Right lung (tissue), 5 donors: ENCODE data around the gene OR1J1. TPM values are rescaled to one million over a fixed set of nuclear protein-coding genes. Genes with fewer than 3 reads are reported as not detected.

Experiments
- DNase-seq, 2 donors: peaks; one replicate each; pipeline ENCODE4 v3.0.0-alpha.2; 2013
- polyA plus RNA-seq, 5 donors: library from polyadenylated mRNA; unstranded; fragments of 120-200 nt; gene quantifications; one replicate each; pipeline versions ENCODE4 v1.2.1 to v1.2.3, GENCODE V29; 2013; ENCODE audit warnings: inconsistent platforms in 1 of 5, low replicate concordance in 1 of 5; ENCODE audit not compliant: insufficient read length in 5 of 5, insufficient read depth in 1 of 5

Gene OR1J1
- polyA plus RNA-seq, 5 donors, result not detected

DNA sequence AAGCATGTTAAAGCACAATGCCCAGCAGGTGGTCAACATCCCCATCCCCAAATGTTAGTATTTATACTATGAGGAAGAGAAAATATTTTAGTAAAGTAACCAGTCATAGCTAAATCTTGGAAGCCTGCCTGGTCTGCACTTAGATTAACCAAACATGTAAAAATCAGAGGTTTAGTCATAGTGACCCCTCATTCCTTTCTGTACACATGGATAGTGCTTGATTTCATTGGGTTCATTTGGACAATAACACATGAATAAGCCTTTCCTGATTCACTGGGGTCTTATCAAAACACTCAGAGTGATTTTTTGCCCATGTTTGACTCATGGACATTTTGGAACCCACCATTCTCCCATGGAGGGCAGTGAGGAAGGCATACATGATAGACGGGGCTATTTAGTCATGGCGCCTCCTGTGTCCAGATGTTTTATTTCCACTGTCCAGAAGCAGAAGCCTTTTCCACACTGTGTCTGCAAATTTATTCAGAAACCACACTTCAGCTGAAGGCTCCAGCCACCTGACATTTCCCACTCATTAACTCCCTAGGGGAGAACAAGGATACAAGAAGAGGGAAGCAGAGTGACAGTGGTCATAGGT lies 32.5 kb downstream of the OR1J1 start:
- DNase-seq, result no peak

DNA sequence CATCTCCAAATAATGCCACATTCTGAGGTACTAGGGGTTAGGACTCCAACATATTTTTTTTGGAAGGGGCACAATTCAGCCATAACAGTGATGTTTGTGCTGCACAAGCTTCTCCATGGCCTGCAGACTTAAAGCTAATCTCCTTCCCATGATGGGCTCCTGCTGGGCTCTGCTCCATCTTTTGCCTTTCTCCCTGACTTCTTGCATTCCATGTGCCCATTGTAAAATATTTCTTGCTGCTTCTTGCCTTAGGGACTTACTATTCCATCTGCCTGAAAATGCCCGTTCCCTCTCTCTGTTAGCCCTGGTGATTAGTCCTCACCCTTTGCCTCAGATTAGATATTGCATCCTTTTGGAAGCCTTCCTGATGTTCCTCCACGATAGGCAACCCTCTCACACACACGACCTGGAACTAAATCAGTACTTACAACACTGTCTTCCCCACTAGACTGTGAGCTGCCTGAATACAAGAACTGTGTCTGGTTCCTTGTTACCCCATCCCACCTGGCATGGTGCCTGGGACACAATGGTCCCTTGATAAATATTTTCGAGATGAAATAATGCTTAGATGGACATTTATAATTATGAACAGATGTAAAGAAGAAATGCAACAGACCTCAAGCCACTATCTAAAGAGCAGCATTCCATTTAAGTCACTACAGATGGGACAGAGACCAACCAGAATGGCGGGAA lies 33.5 kb downstream of the OR1J1 start:
- DNase-seq, result no peak

DNA sequence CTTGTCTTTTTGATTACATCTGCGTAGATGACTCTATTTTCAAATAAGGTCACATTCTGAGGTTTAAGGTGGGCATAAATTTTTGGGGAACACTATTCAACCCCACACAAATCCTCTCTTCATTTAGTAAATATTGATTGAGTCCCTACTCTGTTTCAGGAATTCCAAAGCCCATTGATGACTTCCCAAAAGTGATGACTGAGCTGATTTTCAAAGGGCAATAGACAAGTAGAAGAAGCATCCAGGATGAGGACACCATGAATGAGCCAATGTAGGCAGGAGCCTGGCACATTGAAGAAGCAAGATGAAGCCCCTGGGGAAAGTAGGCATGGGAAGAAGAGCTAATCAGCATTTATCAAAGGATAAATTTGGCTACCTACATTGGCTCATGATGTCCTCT lies 35.2 kb downstream of the OR1J1 start:
- DNase-seq, result no peak

Other genes starting within 250 kb of the OR1J1 start
- gene LHX6, start 249.0 kb downstream of the OR1J1 start, polyA plus RNA-seq, result 10 to 100 TPM; 16.3 to 21.4 (median 18.2) TPM
- 10 to 100 TPM; 27.0 to 41.9 (median 33.6) TPM for gene RBM18, start 213.1 kb downstream of the OR1J1 start, polyA plus RNA-seq
- gene MRRF, start 213.0 kb downstream of the OR1J1 start, polyA plus RNA-seq, result 10 to 100 TPM; 34.8 to 48.8 (median 44.2) TPM
- 1 to 10 TPM; 3.7 to 5.6 (median 4.0) TPM for gene PTGS1, start 106.9 kb downstream of the OR1J1 start, polyA plus RNA-seq
- not detected for gene OR1J2, start 32.9 kb upstream of the OR1J1 start, polyA plus RNA-seq
- gene OR1J4, start 41.2 kb upstream of the OR1J1 start, polyA plus RNA-seq, result not detected
- gene OR1N1, start 49.4 kb upstream of the OR1J1 start, polyA plus RNA-seq, result not detected
- not detected for gene OR1N2, start 75.2 kb upstream of the OR1J1 start, polyA plus RNA-seq
- under 1 TPM; 0.12 to 0.39 (median 0.28) TPM for gene OR1L8, start 105.5 kb upstream of the OR1J1 start, polyA plus RNA-seq
- not detected for gene OR1Q1, start 136.8 kb upstream of the OR1J1 start, polyA plus RNA-seq
- gene OR1B1, start 179.7 kb upstream of the OR1J1 start, polyA plus RNA-seq, result not detected
- gene OR1L1, start 183.8 kb upstream of the OR1J1 start, polyA plus RNA-seq, result not detected
- not detected for gene OR1L3, start 197.2 kb upstream of the OR1J1 start, polyA plus RNA-seq
- not detected for gene OR1L4, start 246.1 kb upstream of the OR1J1 start, polyA plus RNA-seq